ENCODE data around the gene SHFL. TPM values are rescaled to one million over a fixed set of nuclear protein-coding genes. Genes with fewer than 3 reads are reported as not detected.

Gene SHFL
- total RNA-seq, 1 experiment from 2014 or later = 21.1 TPM

GRCh38 chr19:10084803-10085202 is 1.3 kb upstream of the SHFL start:
- TF ChIP-seq CTCF (conservative IDR thresholded peaks at IDR 0.05) = no peak
- Histone ChIP-seq H3K23ac (ENCODE audit: insufficient read length, low read depth, low read length) (no peak overlapping the region), H3K9me3 (ENCODE audit: control insufficient read depth, low read depth, low read length) (no peaks in the 10 kb centered on the region), H3K9ac (ENCODE audit: extremely low read depth, insufficient read length, low read length) (no peak overlapping the region), H2BK20ac (ENCODE audit: low read depth, low read length, poor library complexity, severe bottlenecking) (no peak overlapping the region), H4K20me1 (ENCODE audit: control insufficient read depth, insufficient read depth, insufficient read length) (no peaks in the 10 kb centered on the region), H2BK12ac (ENCODE audit: insufficient read length, low read depth, low read length) (no peak overlapping the region), H4K5ac (ENCODE audit: insufficient read length, low read depth, low read length) (no peak overlapping the region), H3K14ac (ENCODE audit: insufficient read depth, low read length) (no peak overlapping the region), H2BK5ac (ENCODE audit: insufficient read length, low read length) (no peak overlapping the region), H3K4ac (ENCODE audit: low read depth, low read length) (no peak overlapping the region), H3T11ph (ENCODE audit: low read length) (no peak overlapping the region), H3K56ac (ENCODE audit: insufficient read length, low read depth, low read length) (no peak overlapping the region), H3K4me2 (ENCODE audit: insufficient read depth, insufficient read length, low read length) (no peak overlapping the region), H4K8ac (replicated peaks; ENCODE audit: insufficient read length, low read depth, low read length) (no peak overlapping the region), H3K18ac (ENCODE audit: insufficient read length, low read depth, low read length) (no peak overlapping the region), H2AFZ (ENCODE audit: low read length) (no peak overlapping the region), H2BK15ac (ENCODE audit: low read depth, low read length) (no peak overlapping the region), H2AK5ac (ENCODE audit: insufficient read length, low read length) (no peak overlapping the region), H3K4me1 (ENCODE audit: insufficient read depth, low read length) (no peaks in the 10 kb centered on the region), H3K27me3 (ENCODE audit: insufficient read depth, low read length) (no peaks in the 10 kb centered on the region), H3K27ac (ENCODE audit: insufficient read length, low read depth, low read length) (no peak overlapping the region), H2BK120ac (ENCODE audit: low read depth, low read length, poor library complexity, severe bottlenecking) (no peak overlapping the region), H4K91ac (ENCODE audit: insufficient read length, low read depth, low read length) (no peak overlapping the region), H3K79me1 (ENCODE audit: insufficient read depth, low read depth, low read length, poor library complexity, severe bottlenecking) (no peaks in the 10 kb centered on the region), H3K79me2 (ENCODE audit: insufficient read depth, low read length) (no peaks in the 10 kb centered on the region), H3K23me2 (ENCODE audit: insufficient read length, low read depth, low read length, poor library complexity, severe bottlenecking) (peaks cover 10% of the 10 kb centered on the region)
- Mint-ChIP-seq H3K4me3 (peak overlapping the region; percentile 75 to 90; a peak in 4 of 5 replicates), H3K27ac (no peak overlapping the region), H3K27me3 (ENCODE audit: low read depth) (peaks cover 21% of the 10 kb centered on the region), H3K9me3 (peaks cover 0 to 2% of the 10 kb centered on the region in 2 experiments; a peak in 1 of 5 replicates), H3K4me1 (peaks cover 7 to 9% of the 10 kb centered on the region in 2 experiments; a peak in 2 of 4 replicates), H3K36me3 (ENCODE audit: insufficient read depth in 1 of 3, low read depth in 3 of 3) (peaks cover 0 to 2% (median under 1%) of the 10 kb centered on the region in 3 experiments; a peak in 2 of 7 replicates)
- DNase-seq = no peak
- WGBS (ENCODE audit: extremely low coverage, insufficient read length, low lambda C conversion rate) = no CpG with 5 or more reads among the region's 3 CpGs

Measured in H9 (cell line).